GM12878 (cell line): ENCODE data around the gene GM2A. TPM values are rescaled to one million over a fixed set of nuclear protein-coding genes. Genes with fewer than 3 reads are reported as not detected.

Source experiments
- BACH1 ChIP-seq: fragments of 450-650 bp; IDR thresholded peaks from 2 replicates; pipeline ENCODE4 v1.6.1; 2017; ENCODE audit warnings: mild to moderate bottlenecking, borderline replicate concordance
- BCL11A ChIP-seq: IDR thresholded peaks from 2 replicates; pipeline ENCODE4 v1.6.1; 2011; ENCODE audit warnings: low read depth, low read length
- BHLHE40 ChIP-seq, 2 experiments: fragments of 450-650 bp in 1 of 2; IDR thresholded peaks; 2 replicates each; pipeline ENCODE4 v1.6.1; 2011 to 2017; ENCODE audit warnings: low read depth in 2 of 2, borderline replicate concordance in 1 of 2, improper control_type of control experiment in 1 of 2, low read length in 1 of 2, mild to moderate bottlenecking in 1 of 2
- BMI1 ChIP-seq: fragments of 450-650 bp; IDR thresholded peaks from 2 replicates; pipeline ENCODE4 v1.6.1; 2016; ENCODE audit warnings: mild to moderate bottlenecking, moderate library complexity, borderline replicate concordance
- BRCA1 ChIP-seq: IDR thresholded peaks from 2 replicates; pipeline ENCODE4 v1.6.1; 2011; ENCODE audit warnings: low read depth, low read length, improper control_type of control experiment
- EP300 ChIP-seq, 2 experiments: fragments of 150-350 bp in 1 of 2; IDR thresholded peaks; 2 replicates each; pipeline ENCODE4 v1.6.1; 2011 to 2012; ENCODE audit warnings: low read depth in 2 of 2, low read length in 2 of 2, borderline replicate concordance in 1 of 2, improper control_type of control experiment in 1 of 2, inconsistent platforms in 1 of 2; ENCODE audit not compliant: control insufficient read depth in 1 of 2
- JUND ChIP-seq: IDR thresholded peaks from 2 replicates; pipeline ENCODE4 v1.6.1; 2012; ENCODE audit warnings: low read depth, mild to moderate bottlenecking, low read length, improper control_type of control experiment, moderate library complexity
- KAT2A ChIP-seq: conservative IDR thresholded peaks from 2 replicates; pipeline ENCODE4 v1.6.1; 2011; ENCODE audit warnings: low read depth, low read length; ENCODE audit not compliant: control insufficient read depth
- KDM1A ChIP-seq: fragments of 200-600 bp; sonication (generic); IDR thresholded peaks from 2 replicates; pipeline ENCODE4 v1.6.1; 2016; ENCODE audit warnings: borderline replicate concordance
- LARP7 ChIP-seq: fragments of 450-650 bp; IDR thresholded peaks from 2 replicates; pipeline ENCODE4 v1.6.1; 2017; ENCODE audit warnings: mild to moderate bottlenecking
- MEF2A ChIP-seq: IDR thresholded peaks from 2 replicates; pipeline ENCODE4 v1.6.1; 2011; ENCODE audit warnings: low read depth, mild to moderate bottlenecking, low read length, moderate library complexity; ENCODE audit not compliant: insufficient read depth
- NFIC ChIP-seq: IDR thresholded peaks from 2 replicates; pipeline ENCODE4 v1.6.1; 2012; ENCODE audit warnings: low read depth, mild to moderate bottlenecking, inconsistent platforms, low read length, moderate library complexity
- NFYB ChIP-seq: IDR thresholded peaks from 2 replicates; pipeline ENCODE4 v1.6.1; 2011; ENCODE audit warnings: low read depth, mild to moderate bottlenecking, low read length, improper control_type of control experiment, moderate library complexity; ENCODE audit not compliant: insufficient read depth
- POU2F2 ChIP-seq: IDR thresholded peaks from 3 replicates; pipeline ENCODE4 v1.6.1; 2011; ENCODE audit warnings: low read depth, mild to moderate bottlenecking, low read length, borderline replicate concordance
- RAD51 ChIP-seq: fragments of 450-650 bp; IDR thresholded peaks from 2 replicates; pipeline ENCODE4 v1.6.1; 2016; ENCODE audit warnings: moderate library complexity, mild to moderate bottlenecking, inconsistent platforms
- RB1 ChIP-seq: fragments of 450-650 bp; formaldehyde crosslinking; IDR thresholded peaks from 2 replicates; pipeline ENCODE4 v1.6.1; 2017; ENCODE audit warnings: mild to moderate bottlenecking, borderline replicate concordance
- RCOR1 ChIP-seq: conservative IDR thresholded peaks from 2 replicates; pipeline ENCODE4 v1.6.1; 2012; ENCODE audit warnings: low read depth, low read length, improper control_type of control experiment
- SMARCA5 ChIP-seq: fragments of 450-650 bp; IDR thresholded peaks from 2 replicates; pipeline ENCODE4 v1.6.1; 2017; ENCODE audit warnings: mild to moderate bottlenecking
- TCF3 ChIP-seq: IDR thresholded peaks from 2 replicates; pipeline ENCODE4 v1.6.1; 2012; ENCODE audit warnings: low read depth, mild to moderate bottlenecking, low read length, borderline replicate concordance; ENCODE audit not compliant: insufficient read depth
- YY1 ChIP-seq: IDR thresholded peaks from 2 replicates; pipeline ENCODE4 v1.6.1; 2011; ENCODE audit warnings: low read depth, mild to moderate bottlenecking, low read length
- polyA plus RNA-seq, 11 experiments: library from polyadenylated mRNA; depleted of rRNA in 4 of 11; unstranded in 6 of 11; stranded (reverse) in 5 of 11; fragments of >200 nt; fragmentation: Nextera tagmentation in 4 of 11; fragmentation: Illumina TruSeq in 1 of 11; extraction: Ambion mirVana in 4 of 11; extraction: Trizol in 1 of 11; gene quantifications; 1 replicate in 1 of 11; 2 replicates in 10 of 11; pipeline versions ENCODE4 v1.2.1 to v1.2.3, GENCODE V29; 2011 to 2016; ENCODE audit warnings: inconsistent platforms in 2 of 11, missing spikeins in 2 of 11, low read depth in 1 of 11
- total RNA-seq, 4 experiments: library from RNA; depleted of rRNA in 3 of 4; stranded (reverse); fragments of >200 nt in 3 of 4; fragmentation: Illumina TruSeq in 1 of 4; extraction: Trizol in 1 of 4; gene quantifications; 2 replicates each; pipeline versions ENCODE4 v1.2.1 to v1.2.3, GENCODE V29; 2013 to 2021
- TF ChIP-seq, protein P1 (sequence below): IDR thresholded peaks from 2 replicates; pipeline ENCODE4 v1.6.1; 2012; ENCODE audit warnings: improper control_type of control experiment, low read depth, low read length; ENCODE audit not compliant: insufficient replicate concordance
- TF ChIP-seq, protein P2 (sequence below): fragments of 450-650 bp; formaldehyde crosslinking; IDR thresholded peaks from 2 replicates; pipeline ENCODE4 v1.5.0; 2022; ENCODE audit warnings: mild to moderate bottlenecking, missing genetic modification characterization

Gene GM2A
- total and polyA plus RNA-seq, 10 of the 15 experiments (the other 5 are each of a cell fraction or from before 2014, with no cell fraction given), result 33.6 to 106 (median 68.2) TPM

DNA sequence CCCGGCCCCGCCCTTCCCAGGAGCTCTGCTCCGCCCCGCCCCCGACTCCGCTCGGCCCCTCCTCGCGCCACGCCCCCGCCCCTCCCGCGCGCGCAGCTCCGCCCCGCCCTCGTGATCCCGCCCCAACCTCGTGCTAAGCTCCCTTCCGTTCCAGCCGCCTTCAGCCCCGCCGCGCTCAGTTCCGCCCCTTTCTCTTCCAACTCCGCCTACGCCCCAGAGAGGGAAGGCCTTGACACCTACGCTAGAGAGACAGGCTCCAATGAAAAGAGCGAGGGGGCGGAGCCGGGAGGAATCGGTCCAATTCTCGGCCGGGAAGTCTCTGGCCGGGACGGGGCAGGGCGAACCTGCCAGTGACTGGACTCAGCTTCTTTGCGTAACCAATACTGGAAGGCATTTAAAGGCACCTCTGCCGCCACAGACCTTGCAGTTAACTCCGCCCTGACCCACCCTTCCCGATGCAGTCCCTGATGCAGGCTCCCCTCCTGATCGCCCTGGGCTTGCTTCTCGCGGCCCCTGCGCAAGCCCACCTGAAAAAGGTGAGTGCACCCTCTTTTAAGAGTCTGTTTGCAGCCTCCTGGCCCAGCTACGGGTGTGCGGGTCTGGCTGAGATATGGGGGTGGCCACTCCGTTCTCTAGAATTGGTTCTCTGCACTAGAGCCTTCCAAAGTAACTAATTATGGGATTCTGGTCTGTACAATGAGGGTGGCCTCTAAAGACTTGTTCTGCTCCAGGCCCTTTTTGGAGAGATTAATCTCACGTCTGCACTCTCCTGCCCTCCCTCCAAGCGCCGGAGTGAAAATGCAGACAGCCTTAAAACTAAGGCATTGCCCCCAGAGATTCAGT, at the start of gene GM2A (continued):
- TF ChIP-seq TCF3, result no peak
- no peak for TF ChIP-seq RAD51
- TF ChIP-seq, protein P1, sequence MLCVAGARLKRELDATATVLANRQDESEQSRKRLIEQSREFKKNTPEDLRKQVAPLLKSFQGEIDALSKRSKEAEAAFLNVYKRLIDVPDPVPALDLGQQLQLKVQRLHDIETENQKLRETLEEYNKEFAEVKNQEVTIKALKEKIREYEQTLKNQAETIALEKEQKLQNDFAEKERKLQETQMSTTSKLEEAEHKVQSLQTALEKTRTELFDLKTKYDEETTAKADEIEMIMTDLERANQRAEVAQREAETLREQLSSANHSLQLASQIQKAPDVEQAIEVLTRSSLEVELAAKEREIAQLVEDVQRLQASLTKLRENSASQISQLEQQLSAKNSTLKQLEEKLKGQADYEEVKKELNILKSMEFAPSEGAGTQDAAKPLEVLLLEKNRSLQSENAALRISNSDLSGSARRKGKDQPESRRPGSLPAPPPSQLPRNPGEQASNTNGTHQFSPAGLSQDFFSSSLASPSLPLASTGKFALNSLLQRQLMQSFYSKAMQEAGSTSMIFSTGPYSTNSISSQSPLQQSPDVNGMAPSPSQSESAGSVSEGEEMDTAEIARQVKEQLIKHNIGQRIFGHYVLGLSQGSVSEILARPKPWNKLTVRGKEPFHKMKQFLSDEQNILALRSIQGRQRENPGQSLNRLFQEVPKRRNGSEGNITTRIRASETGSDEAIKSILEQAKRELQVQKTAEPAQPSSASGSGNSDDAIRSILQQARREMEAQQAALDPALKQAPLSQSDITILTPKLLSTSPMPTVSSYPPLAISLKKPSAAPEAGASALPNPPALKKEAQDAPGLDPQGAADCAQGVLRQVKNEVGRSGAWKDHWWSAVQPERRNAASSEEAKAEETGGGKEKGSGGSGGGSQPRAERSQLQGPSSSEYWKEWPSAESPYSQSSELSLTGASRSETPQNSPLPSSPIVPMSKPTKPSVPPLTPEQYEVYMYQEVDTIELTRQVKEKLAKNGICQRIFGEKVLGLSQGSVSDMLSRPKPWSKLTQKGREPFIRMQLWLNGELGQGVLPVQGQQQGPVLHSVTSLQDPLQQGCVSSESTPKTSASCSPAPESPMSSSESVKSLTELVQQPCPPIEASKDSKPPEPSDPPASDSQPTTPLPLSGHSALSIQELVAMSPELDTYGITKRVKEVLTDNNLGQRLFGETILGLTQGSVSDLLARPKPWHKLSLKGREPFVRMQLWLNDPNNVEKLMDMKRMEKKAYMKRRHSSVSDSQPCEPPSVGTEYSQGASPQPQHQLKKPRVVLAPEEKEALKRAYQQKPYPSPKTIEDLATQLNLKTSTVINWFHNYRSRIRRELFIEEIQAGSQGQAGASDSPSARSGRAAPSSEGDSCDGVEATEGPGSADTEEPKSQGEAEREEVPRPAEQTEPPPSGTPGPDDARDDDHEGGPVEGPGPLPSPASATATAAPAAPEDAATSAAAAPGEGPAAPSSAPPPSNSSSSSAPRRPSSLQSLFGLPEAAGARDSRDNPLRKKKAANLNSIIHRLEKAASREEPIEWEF, result no peak
- no peak for TF ChIP-seq MEF2A
- no peak for TF ChIP-seq NFIC
- TF ChIP-seq BMI1, result no peak
- TF ChIP-seq BRCA1, result no peak
- no peak for TF ChIP-seq EP300 (IDR thresholded peaks at IDR 0.05; ENCODE audit: borderline replicate concordance in 1 of 2, control insufficient read depth in 1 of 2, low read depth in 2 of 2, low read length in 2 of 2)
- TF ChIP-seq KDM1A, result no peak
- no peak for TF ChIP-seq RCOR1
- no peak for TF ChIP-seq BHLHE40 (IDR thresholded peaks at IDR 0.05; ENCODE audit: borderline replicate concordance in 1 of 2, low read depth in 2 of 2, low read length in 1 of 2)
- TF ChIP-seq JUND, result no peak
- TF ChIP-seq, protein P2, sequence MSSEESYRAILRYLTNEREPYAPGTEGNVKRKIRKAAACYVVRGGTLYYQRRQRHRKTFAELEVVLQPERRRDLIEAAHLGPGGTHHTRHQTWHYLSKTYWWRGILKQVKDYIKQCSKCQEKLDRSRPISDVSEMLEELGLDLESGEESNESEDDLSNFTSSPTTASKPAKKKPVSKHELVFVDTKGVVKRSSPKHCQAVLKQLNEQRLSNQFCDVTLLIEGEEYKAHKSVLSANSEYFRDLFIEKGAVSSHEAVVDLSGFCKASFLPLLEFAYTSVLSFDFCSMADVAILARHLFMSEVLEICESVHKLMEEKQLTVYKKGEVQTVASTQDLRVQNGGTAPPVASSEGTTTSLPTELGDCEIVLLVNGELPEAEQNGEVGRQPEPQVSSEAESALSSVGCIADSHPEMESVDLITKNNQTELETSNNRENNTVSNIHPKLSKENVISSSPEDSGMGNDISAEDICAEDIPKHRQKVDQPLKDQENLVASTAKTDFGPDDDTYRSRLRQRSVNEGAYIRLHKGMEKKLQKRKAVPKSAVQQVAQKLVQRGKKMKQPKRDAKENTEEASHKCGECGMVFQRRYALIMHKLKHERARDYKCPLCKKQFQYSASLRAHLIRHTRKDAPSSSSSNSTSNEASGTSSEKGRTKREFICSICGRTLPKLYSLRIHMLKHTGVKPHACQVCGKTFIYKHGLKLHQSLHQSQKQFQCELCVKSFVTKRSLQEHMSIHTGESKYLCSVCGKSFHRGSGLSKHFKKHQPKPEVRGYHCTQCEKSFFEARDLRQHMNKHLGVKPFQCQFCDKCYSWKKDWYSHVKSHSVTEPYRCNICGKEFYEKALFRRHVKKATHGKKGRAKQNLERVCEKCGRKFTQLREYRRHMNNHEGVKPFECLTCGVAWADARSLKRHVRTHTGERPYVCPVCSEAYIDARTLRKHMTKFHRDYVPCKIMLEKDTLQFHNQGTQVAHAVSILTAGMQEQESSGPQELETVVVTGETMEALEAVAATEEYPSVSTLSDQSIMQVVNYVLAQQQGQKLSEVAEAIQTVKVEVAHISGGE (CRISPR knock-in tag), result no peak
- TF ChIP-seq RB1, result no peak
- TF ChIP-seq BACH1, result peak; percentile 55; the same call in 1 of the 2 replicates
- TF ChIP-seq SMARCA5, result no peak; the same call in 1 of the 2 replicates
- peak; percentile 37; the same call in 1 of the 2 replicates for TF ChIP-seq YY1
- peak; percentile 80; the same call in 2 of the 3 replicates for TF ChIP-seq POU2F2
- TF ChIP-seq KAT2A, result no peak
- no peak for TF ChIP-seq BCL11A
- TF ChIP-seq LARP7, result no peak
- peak; percentile 92 for TF ChIP-seq NFYB
